Measurements from ENCODE around the gene TTF2. TPM values are rescaled to one million over a fixed set of nuclear protein-coding genes. Genes with fewer than 3 reads are reported as not detected.

Gene TTF2
- total and polyA plus RNA-seq, 9 donors: 2.1 to 14.0 (median 10.6) TPM

DNA sequence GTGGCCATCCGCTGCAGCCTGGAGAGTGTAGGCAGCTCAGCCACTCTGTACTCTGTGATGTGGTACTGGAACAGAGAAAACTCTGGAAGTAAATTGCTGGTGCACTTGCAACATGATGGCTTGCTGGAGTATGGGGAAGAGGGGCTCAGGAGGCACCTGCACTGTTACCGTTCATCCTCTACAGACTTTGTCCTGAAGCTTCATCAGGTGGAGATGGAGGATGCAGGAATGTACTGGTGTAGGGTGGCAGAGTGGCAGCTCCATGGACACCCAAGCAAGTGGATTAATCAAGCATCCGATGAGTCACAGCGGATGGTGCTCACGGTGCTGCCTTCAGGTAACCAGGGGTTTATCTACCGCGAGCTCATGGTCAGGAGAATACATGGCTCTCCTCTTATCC lies 34.6 kb upstream of the TTF2 start:
- no peaks in the 10 kb centered on the region for H3K36me3 ChIP-seq
- peaks cover 2% of the 10 kb centered on the region for H3K4me1 ChIP-seq (ENCODE audit: insufficient read depth)
- no peak for DNase-seq
- intact Hi-C loops (cut with DNase I): no loop called here
- no peak overlapping the region for H3K4me3 ChIP-seq
- 97 to 99% (median 97%) methylated on average over 7 of the region's 7 CpGs for WGBS, 3 donors
- H3K9me3 ChIP-seq: no peaks in the 10 kb centered on the region
- H3K27me3 ChIP-seq: no peaks in the 10 kb centered on the region
- H3K27ac ChIP-seq: no peak overlapping the region
- TF ChIP-seq EP300 (IDR thresholded peaks at IDR 0.05): no peak
- TF ChIP-seq, protein P1, sequence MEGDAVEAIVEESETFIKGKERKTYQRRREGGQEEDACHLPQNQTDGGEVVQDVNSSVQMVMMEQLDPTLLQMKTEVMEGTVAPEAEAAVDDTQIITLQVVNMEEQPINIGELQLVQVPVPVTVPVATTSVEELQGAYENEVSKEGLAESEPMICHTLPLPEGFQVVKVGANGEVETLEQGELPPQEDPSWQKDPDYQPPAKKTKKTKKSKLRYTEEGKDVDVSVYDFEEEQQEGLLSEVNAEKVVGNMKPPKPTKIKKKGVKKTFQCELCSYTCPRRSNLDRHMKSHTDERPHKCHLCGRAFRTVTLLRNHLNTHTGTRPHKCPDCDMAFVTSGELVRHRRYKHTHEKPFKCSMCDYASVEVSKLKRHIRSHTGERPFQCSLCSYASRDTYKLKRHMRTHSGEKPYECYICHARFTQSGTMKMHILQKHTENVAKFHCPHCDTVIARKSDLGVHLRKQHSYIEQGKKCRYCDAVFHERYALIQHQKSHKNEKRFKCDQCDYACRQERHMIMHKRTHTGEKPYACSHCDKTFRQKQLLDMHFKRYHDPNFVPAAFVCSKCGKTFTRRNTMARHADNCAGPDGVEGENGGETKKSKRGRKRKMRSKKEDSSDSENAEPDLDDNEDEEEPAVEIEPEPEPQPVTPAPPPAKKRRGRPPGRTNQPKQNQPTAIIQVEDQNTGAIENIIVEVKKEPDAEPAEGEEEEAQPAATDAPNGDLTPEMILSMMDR (IDR thresholded peaks at IDR 0.05): no peak
- TF ChIP-seq POLR2A (IDR thresholded peaks at IDR 0.05): no peak

GRCh38 chr1:117026361-117026760 lies 33.8 kb upstream of the TTF2 start:
- intact Hi-C loops (cut with DNase I): no loop called here
- H3K4me1 ChIP-seq (ENCODE audit: insufficient read depth): peaks cover 2% of the 10 kb centered on the region
- H3K4me3 ChIP-seq: no peak overlapping the region
- DNase-seq: no peak
- H3K27ac ChIP-seq: no peak overlapping the region
- H3K27me3 ChIP-seq: no peaks in the 10 kb centered on the region
- no peaks in the 10 kb centered on the region for H3K9me3 ChIP-seq
- TF ChIP-seq, protein P1 (IDR thresholded peaks at IDR 0.05): no peak
- no peak for TF ChIP-seq EP300 (IDR thresholded peaks at IDR 0.05)
- TF ChIP-seq POLR2A (IDR thresholded peaks at IDR 0.05): no peak
- no peaks in the 10 kb centered on the region for H3K36me3 ChIP-seq
- WGBS, 3 donors: 18 to 33% (median 24%) methylated on average over 6 of the region's 6 CpGs

DNA sequence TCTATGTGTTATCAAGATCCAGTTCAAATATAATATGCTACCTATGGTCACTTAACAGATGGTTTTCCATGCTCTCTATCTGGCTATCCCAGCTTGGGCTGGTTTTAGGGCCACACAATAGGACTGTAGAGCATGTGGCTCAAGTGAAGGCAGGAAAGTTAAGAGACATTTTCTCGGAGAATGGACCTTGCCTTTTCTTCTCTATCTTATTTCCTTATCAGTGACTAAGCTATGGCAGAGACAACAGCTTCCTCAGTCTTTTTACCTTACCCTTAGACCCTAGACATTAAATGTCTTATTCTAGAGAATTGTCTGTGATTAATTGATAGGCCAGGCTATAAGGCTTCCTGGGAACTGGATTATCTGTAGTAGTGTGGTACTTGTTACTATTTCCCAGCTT lies 30.4 kb upstream of the TTF2 start:
- Histone ChIP-seq H3K27ac (no peak overlapping the region), H3K4me3 (no peak overlapping the region), H3K27me3 (no peaks in the 10 kb centered on the region), H3K36me3 (no peaks in the 10 kb centered on the region), H3K4me1 (ENCODE audit: insufficient read depth) (peaks cover 2% of the 10 kb centered on the region), H3K9me3 (no peaks in the 10 kb centered on the region)
- WGBS, 3 donors: 95 to 100% (median 96%) methylated on average over 1 of the region's 1 CpG
- TF ChIP-seq EP300 (IDR thresholded peaks at IDR 0.05) (no peak), POLR2A (IDR thresholded peaks at IDR 0.05) (no peak)
- TF ChIP-seq, protein P1 (IDR thresholded peaks at IDR 0.05): no peak
- no peak for DNase-seq
- intact Hi-C loops (cut with DNase I): no loop called here

GRCh38 chr1:117030271-117030877 lies 29.8 kb upstream of the TTF2 start:
- 82 to 86% (median 86%) methylated on average over 1 of the region's 1 CpG for WGBS, 3 donors
- H3K4me1 ChIP-seq (ENCODE audit: insufficient read depth): peaks cover 2% of the 10 kb centered on the region
- no peaks in the 10 kb centered on the region for H3K27me3 ChIP-seq
- H3K36me3 ChIP-seq: no peaks in the 10 kb centered on the region
- H3K27ac ChIP-seq: no peak overlapping the region
- intact Hi-C loops (cut with DNase I): no loop called here
- no peak overlapping the region for H3K4me3 ChIP-seq
- no peaks in the 10 kb centered on the region for H3K9me3 ChIP-seq
- no peak for DNase-seq
- no peak for TF ChIP-seq POLR2A (IDR thresholded peaks at IDR 0.05)
- no peak for TF ChIP-seq EP300 (IDR thresholded peaks at IDR 0.05)
- TF ChIP-seq, protein P1 (IDR thresholded peaks at IDR 0.05): no peak

Data from ovary (tissue), 9 donors.